ENCODE measurements around the gene IRF1. TPM values are rescaled to one million over a fixed set of nuclear protein-coding genes. Genes with fewer than 3 reads are reported as not detected.

Gene IRF1
- total RNA-seq, 1 donor from 2014 or later = 5.2 TPM

GRCh38 chr5:132435886-132436285 lies 54.7 kb downstream of the IRF1 start:
- no peaks in the 10 kb centered on the region for H3K27me3 ChIP-seq (ENCODE audit: control insufficient read depth in 3 of 3, insufficient read depth in 3 of 3, low read length in 3 of 3)
- no peak overlapping the region for H3K9ac ChIP-seq (ENCODE audit: low read depth in 1 of 3, low read length in 3 of 3)
- H3K4me1 ChIP-seq (ENCODE audit: control insufficient read depth in 3 of 3, insufficient read depth in 3 of 3, low read length in 3 of 3) = peaks cover 40 to 60% (median 56%) of the 10 kb centered on the region in 3 donors
- no peak overlapping the region for H3K27ac ChIP-seq (ENCODE audit: low read depth, low read length)
- H3K36me3 ChIP-seq (ENCODE audit: control insufficient read depth in 3 of 3, insufficient read depth in 3 of 3, low read length in 3 of 3) = no peaks in the 10 kb centered on the region
- no peaks in the 10 kb centered on the region for H3K9me3 ChIP-seq (ENCODE audit: control insufficient read depth in 3 of 3, low read length in 3 of 3)
- H3K4me3 ChIP-seq (ENCODE audit: low read length in 3 of 3) = no peak overlapping the region

- H3K27me3 ChIP-seq (ENCODE audit: control insufficient read depth in 3 of 3, insufficient read depth in 3 of 3, low read length in 3 of 3) = no peaks in the 10 kb centered on the region
- H3K27ac ChIP-seq (ENCODE audit: low read depth, low read length) = no peak overlapping the region
- no peaks in the 10 kb centered on the region for H3K36me3 ChIP-seq (ENCODE audit: control insufficient read depth in 3 of 3, insufficient read depth in 3 of 3, low read length in 3 of 3)
- peaks cover 40 to 60% (median 57%) of the 10 kb centered on the region in 3 donors for H3K4me1 ChIP-seq (ENCODE audit: control insufficient read depth in 3 of 3, insufficient read depth in 3 of 3, low read length in 3 of 3)
- no peaks in the 10 kb centered on the region for H3K9me3 ChIP-seq (ENCODE audit: control insufficient read depth in 3 of 3, low read length in 3 of 3)
- H3K4me3 ChIP-seq (ENCODE audit: low read length in 3 of 3) = no peak overlapping the region
- H3K9ac ChIP-seq (ENCODE audit: low read depth in 1 of 3, low read length in 3 of 3) = no peak overlapping the region
Measured at GRCh38 chr5:132435447-132435846, 55.1 kb downstream of the IRF1 start.

GRCh38 chr5:132434416-132435286 lies 55.9 kb downstream of the IRF1 start:
- Histone ChIP-seq H3K36me3 (ENCODE audit: control insufficient read depth in 3 of 3, insufficient read depth in 3 of 3, low read length in 3 of 3) (no peaks in the 10 kb centered on the region), H3K27me3 (ENCODE audit: control insufficient read depth in 3 of 3, insufficient read depth in 3 of 3, low read length in 3 of 3) (no peaks in the 10 kb centered on the region), H3K27ac (ENCODE audit: low read depth, low read length) (no peak overlapping the region), H3K4me1 (ENCODE audit: control insufficient read depth in 3 of 3, insufficient read depth in 3 of 3, low read length in 3 of 3) (peaks cover 34 to 54% (median 51%) of the 10 kb centered on the region in 3 donors), H3K9ac (ENCODE audit: low read depth in 1 of 3, low read length in 3 of 3) (no peak overlapping the region), H3K4me3 (ENCODE audit: low read length in 3 of 3) (no peak overlapping the region), H3K9me3 (ENCODE audit: control insufficient read depth in 3 of 3, low read length in 3 of 3) (no peaks in the 10 kb centered on the region)

GRCh38 chr5:132433141-132433540 lies 57.4 kb downstream of the IRF1 start:
- H3K36me3 ChIP-seq (ENCODE audit: control insufficient read depth in 3 of 3, insufficient read depth in 3 of 3, low read length in 3 of 3) = no peaks in the 10 kb centered on the region
- peak overlapping the region in 2 of 3 donors; percentile 29 to 34 for H3K9ac ChIP-seq (ENCODE audit: low read depth in 1 of 3, low read length in 3 of 3)
- H3K9me3 ChIP-seq (ENCODE audit: control insufficient read depth in 3 of 3, low read length in 3 of 3) = no peaks in the 10 kb centered on the region
- no peak overlapping the region for H3K4me3 ChIP-seq (ENCODE audit: low read length in 3 of 3)
- H3K27me3 ChIP-seq (ENCODE audit: control insufficient read depth in 3 of 3, insufficient read depth in 3 of 3, low read length in 3 of 3) = no peaks in the 10 kb centered on the region
- peak overlapping the region; percentile 50 for H3K27ac ChIP-seq (ENCODE audit: low read depth, low read length)
- peaks cover 33 to 55% (median 53%) of the 10 kb centered on the region in 3 donors for H3K4me1 ChIP-seq (ENCODE audit: control insufficient read depth in 3 of 3, insufficient read depth in 3 of 3, low read length in 3 of 3)

DNA sequence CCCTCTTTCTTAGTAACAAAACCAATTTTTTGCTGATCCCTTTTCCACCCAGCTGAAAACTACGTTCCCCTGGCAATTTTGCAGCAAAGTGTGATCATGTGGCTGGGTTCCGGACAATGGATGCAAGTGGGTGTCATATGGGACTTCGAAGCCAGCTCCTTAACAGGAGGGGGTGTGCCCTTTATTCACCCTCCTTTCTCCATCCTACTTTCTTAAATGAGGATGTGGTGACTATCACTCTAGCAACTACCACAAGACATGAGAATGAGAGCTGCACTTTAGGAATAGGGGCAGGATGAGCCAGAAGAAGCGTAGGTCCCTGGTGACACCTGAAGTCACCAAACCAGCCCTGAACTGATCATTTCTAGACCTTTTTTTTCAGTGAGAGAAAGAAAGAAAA lies 58.9 kb downstream of the IRF1 start:
- Histone ChIP-seq H3K4me1 (ENCODE audit: control insufficient read depth in 3 of 3, insufficient read depth in 3 of 3, low read length in 3 of 3) (peaks cover 36 to 55% (median 54%) of the 10 kb centered on the region in 3 donors), H3K27me3 (ENCODE audit: control insufficient read depth in 3 of 3, insufficient read depth in 3 of 3, low read length in 3 of 3) (no peaks in the 10 kb centered on the region), H3K9ac (ENCODE audit: low read depth in 1 of 3, low read length in 3 of 3) (no peak overlapping the region), H3K4me3 (ENCODE audit: low read length in 3 of 3) (no peak overlapping the region), H3K27ac (ENCODE audit: low read depth, low read length) (no peak overlapping the region), H3K36me3 (ENCODE audit: control insufficient read depth in 3 of 3, insufficient read depth in 3 of 3, low read length in 3 of 3) (no peaks in the 10 kb centered on the region), H3K9me3 (ENCODE audit: control insufficient read depth in 3 of 3, low read length in 3 of 3) (no peaks in the 10 kb centered on the region)

Small RNA genes within 50 kb of the gene (small RNA-seq; reads per million reads assigned to genes)
- not detected for gene RF00019

Other genes with a start within 250 kb of the IRF1 start
- gene PDLIM4, start 233.1 kb downstream of the IRF1 start, total RNA-seq = 19.8 TPM
- 3.1 TPM for gene SLC22A4, start 196.4 kb downstream of the IRF1 start, total RNA-seq
- gene SLC22A5, start 121.1 kb downstream of the IRF1 start, total RNA-seq = 2.1 TPM
- not detected for gene IL5, start 52.7 kb upstream of the IRF1 start, total RNA-seq
- gene RAD50, start 66.2 kb upstream of the IRF1 start, total RNA-seq = 5.7 TPM
- gene IL13, start 167.4 kb upstream of the IRF1 start, total RNA-seq = not detected
- not detected for gene IL4, start 183.2 kb upstream of the IRF1 start, total RNA-seq
- 6.3 TPM for gene KIF3A, start 246.8 kb upstream of the IRF1 start, total RNA-seq

Measured in skeletal muscle tissue (tissue), 5 donors.